PFSK-1 (cell line): ENCODE measurements around the gene MGLL.

Experiments used
- FOXP2 ChIP-seq: optimal IDR thresholded peaks from 2 replicates; pipeline ENCODE3; 2011; ENCODE audit warnings: borderline replicate concordance, control low read depth, inconsistent platforms; ENCODE audit not compliant: insufficient read depth; ENCODE audit errors: extremely low read length, extremely low read depth
- POLR2AphosphoS5 ChIP-seq: IDR thresholded peaks from 2 replicates; pipeline ENCODE4 v1.6.1; 2012; ENCODE audit warnings: low read depth, mild to moderate bottlenecking, control low read depth, low read length, moderate library complexity
- SIN3A ChIP-seq: IDR thresholded peaks from 2 replicates; pipeline ENCODE4 v1.6.1; 2012; ENCODE audit warnings: mild to moderate bottlenecking, low read length, moderate library complexity, borderline replicate concordance; ENCODE audit not compliant: insufficient read depth
- TAF1 ChIP-seq: IDR thresholded peaks from 2 replicates; pipeline ENCODE4 v1.6.1; 2012; ENCODE audit warnings: low read length, control low read depth, borderline replicate concordance; ENCODE audit not compliant: insufficient read depth
- TF ChIP-seq, protein P1 (sequence below), 2 experiments: IDR thresholded peaks; 2 replicates each; pipeline versions ENCODE4 v1.6.1 to v1.8.0; 2011 to 2012; ENCODE audit warnings: low read depth in 2 of 2, low read length in 2 of 2, control low read depth in 1 of 2, inconsistent platforms in 1 of 2, mild to moderate bottlenecking in 1 of 2, moderate library complexity in 1 of 2; ENCODE audit not compliant: insufficient read depth in 1 of 2

Gene MGLL

DNA sequence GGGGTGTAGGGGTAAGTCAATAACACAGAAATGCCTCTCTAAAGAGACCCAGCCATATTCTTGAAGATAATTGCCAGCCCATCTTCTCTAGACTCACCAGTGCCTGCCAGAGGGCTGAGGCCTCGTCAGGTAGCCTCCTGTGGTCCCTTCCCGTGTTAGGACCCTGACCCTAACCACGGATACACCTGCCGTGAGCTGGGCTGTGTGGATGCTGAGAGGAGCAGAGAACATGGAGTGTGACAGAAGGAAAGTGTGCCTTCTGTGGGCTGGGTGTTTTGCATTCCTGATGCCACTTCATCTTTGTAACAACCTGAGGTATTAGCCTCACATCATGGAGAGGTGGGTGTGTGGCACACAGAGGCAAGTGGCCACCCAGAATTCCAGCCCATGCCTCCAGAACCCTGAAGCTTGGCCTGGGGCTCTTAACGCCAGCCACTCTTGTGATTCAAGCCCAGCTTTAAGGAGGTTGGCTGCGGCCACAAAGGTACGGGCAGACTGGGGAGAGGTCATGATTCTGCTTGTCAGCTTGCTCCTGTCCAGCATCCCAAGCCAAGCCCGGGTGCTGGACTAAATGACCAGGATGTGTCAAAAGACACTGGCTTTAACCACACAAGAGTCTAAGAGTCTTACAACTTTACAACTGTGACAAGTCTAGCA is 170.7 kb downstream of the MGLL start:
- TF ChIP-seq, protein P1, sequence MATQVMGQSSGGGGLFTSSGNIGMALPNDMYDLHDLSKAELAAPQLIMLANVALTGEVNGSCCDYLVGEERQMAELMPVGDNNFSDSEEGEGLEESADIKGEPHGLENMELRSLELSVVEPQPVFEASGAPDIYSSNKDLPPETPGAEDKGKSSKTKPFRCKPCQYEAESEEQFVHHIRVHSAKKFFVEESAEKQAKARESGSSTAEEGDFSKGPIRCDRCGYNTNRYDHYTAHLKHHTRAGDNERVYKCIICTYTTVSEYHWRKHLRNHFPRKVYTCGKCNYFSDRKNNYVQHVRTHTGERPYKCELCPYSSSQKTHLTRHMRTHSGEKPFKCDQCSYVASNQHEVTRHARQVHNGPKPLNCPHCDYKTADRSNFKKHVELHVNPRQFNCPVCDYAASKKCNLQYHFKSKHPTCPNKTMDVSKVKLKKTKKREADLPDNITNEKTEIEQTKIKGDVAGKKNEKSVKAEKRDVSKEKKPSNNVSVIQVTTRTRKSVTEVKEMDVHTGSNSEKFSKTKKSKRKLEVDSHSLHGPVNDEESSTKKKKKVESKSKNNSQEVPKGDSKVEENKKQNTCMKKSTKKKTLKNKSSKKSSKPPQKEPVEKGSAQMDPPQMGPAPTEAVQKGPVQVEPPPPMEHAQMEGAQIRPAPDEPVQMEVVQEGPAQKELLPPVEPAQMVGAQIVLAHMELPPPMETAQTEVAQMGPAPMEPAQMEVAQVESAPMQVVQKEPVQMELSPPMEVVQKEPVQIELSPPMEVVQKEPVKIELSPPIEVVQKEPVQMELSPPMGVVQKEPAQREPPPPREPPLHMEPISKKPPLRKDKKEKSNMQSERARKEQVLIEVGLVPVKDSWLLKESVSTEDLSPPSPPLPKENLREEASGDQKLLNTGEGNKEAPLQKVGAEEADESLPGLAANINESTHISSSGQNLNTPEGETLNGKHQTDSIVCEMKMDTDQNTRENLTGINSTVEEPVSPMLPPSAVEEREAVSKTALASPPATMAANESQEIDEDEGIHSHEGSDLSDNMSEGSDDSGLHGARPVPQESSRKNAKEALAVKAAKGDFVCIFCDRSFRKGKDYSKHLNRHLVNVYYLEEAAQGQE (IDR thresholded peaks at IDR 0.05; ENCODE audit: insufficient read depth in 1 of 2, low read depth in 2 of 2, low read length in 2 of 2), result no peak
- TF ChIP-seq FOXP2 (no peak), POLR2AphosphoS5 (no peak), SIN3A (no peak), TAF1 (no peak)

DNA sequence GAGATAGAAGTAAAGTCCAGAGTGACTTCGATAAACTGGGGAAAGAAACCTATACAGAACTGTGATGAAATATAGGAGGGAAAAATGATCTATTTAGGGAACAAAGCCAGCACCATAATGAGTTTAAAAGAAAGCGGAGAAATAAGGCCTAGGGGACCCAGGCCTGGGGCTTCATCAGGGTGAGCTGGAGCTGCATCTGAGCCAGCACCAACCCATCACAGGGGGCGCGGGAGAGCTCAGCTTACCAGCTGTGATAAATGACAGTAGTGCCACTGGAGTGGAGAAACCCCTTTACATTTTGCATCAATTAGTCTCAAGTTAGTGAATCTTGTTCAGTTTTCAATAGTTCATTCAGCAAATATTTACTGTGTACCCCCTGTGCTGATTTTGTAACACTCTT is 172.1 kb downstream of the MGLL start:
- TF ChIP-seq POLR2AphosphoS5 (no peak), FOXP2 (no peak), TAF1 (no peak), SIN3A (no peak)
- TF ChIP-seq, protein P1 (IDR thresholded peaks at IDR 0.05; ENCODE audit: insufficient read depth in 1 of 2, low read depth in 2 of 2, low read length in 2 of 2), result no peak

DNA sequence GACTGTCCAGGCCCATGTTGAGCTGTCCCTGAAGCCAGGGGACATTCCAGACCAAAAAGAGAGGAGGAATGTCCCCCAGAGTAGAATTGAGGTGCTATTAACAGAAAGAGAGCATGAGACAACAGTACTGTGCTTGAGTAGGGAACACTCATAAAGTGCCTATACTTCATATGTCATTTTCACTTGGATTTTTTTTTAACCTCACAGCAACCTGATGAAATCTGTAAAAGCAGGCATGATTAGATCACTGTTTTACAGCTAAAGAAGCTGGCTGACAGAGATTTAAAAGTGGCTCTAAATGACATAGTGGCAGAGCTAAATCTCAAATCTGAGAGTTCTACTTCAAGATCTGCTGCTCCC is 174.5 kb downstream of the MGLL start:
- TF ChIP-seq SIN3A, result no peak
- no peak for TF ChIP-seq POLR2AphosphoS5
- TF ChIP-seq FOXP2, result no peak
- TF ChIP-seq, protein P1 (IDR thresholded peaks at IDR 0.05; ENCODE audit: insufficient read depth in 1 of 2, low read depth in 2 of 2, low read length in 2 of 2), result no peak

DNA sequence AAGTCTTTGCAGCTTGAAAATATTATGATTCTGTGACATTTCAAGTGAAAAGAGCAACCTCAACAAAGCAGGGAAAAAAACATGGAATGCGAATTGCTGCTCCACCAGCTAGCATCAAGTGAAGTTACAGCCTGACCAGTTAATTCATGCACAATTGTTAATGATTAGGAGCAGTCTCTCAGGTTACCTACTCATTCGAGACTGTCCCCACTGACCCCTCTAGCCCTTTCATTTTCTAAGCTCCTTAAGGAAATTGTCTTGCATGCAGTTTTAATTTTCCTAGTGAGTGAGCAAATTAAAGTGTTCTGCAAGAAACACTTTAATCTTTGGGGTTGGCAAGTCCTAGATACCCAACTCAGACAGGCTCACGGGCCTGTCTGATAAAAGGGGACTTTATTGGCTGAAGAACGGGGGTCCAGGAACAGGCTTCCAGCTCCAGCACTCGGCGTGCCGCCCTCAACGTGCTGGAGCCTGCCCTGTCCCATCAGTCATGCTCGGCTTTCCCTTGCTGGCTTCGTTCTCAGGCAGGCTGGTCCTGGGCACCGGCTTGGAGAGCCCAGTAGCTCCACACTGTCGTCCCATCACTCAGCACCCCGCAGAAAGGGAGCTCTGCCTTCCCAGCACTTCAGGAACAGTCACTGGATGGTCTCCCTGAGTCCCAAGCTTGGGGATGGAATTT is 175.0 kb downstream of the MGLL start:
- TF ChIP-seq TAF1, result no peak
- TF ChIP-seq POLR2AphosphoS5, result no peak
- TF ChIP-seq FOXP2, result no peak
- TF ChIP-seq, protein P1 (IDR thresholded peaks at IDR 0.05; ENCODE audit: insufficient read depth in 1 of 2, low read depth in 2 of 2, low read length in 2 of 2), result no peak
- TF ChIP-seq SIN3A, result no peak

DNA sequence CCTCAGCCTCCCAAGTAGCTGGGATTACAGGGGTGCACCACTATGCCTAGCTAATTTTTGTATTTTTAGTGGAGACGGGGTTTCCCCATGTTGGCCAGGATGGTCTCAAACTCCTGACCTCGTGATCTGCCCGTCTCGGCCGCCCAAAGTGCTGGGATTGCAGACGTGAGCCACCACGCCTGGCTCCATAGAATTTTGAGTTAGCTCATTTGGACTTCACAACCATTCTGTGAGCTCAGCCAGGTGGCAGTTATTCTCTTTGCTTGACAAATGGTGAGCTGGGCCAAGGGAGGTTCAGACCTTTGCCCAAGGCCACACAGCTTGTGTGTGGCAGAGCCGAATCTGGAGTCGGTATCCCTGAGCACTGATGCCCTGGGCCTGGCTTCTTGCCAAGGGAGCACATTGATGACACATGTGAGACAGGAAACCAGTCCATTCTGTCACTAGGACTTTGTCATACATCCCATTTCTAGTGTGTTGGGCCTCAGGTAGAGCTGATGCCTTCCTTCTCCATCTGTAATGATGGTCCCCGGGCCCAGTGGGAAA is 175.7 kb downstream of the MGLL start:
- TF ChIP-seq TAF1 (no peak), FOXP2 (no peak), SIN3A (no peak), POLR2AphosphoS5 (no peak)
- TF ChIP-seq, protein P1 (IDR thresholded peaks at IDR 0.05; ENCODE audit: insufficient read depth in 1 of 2, low read depth in 2 of 2, low read length in 2 of 2), result no peak
